Mesenchymal stem cell (in vitro differentiated cells and primary cell): ENCODE data around the gene STK10. TPM values are rescaled to one million over a fixed set of nuclear protein-coding genes. Genes with fewer than 3 reads are reported as not detected.

ENCODE experiments used
- DNase-seq: peaks from one replicate; pipeline ENCODE4 v3.0.0-alpha.2; 2013
- H2AFZ ChIP-seq: one replicate; pipeline ENCODE4 v1.6.1; 2013; ENCODE audit warnings: low read depth, mild to moderate bottlenecking, control low read depth, inconsistent platforms, low read length, moderate library complexity
- H2AK5ac ChIP-seq: 2 replicates; pipeline ENCODE4 v1.6.1; 2013; ENCODE audit warnings: low read length, moderate library complexity, mild to moderate bottlenecking, inconsistent platforms; ENCODE audit not compliant: severe bottlenecking
- H2BK120ac ChIP-seq: one replicate; pipeline ENCODE4 v1.6.1; 2013; ENCODE audit warnings: low read depth, mild to moderate bottlenecking, inconsistent platforms, low read length, moderate library complexity
- H2BK12ac ChIP-seq, 2 experiments: one replicate each; pipeline ENCODE4 v1.6.1; 2013; ENCODE audit warnings: inconsistent platforms in 2 of 2, low read length in 2 of 2, mild to moderate bottlenecking in 2 of 2, moderate library complexity in 2 of 2, control low read depth in 1 of 2
- H2BK15ac ChIP-seq: one replicate; pipeline ENCODE4 v1.6.1; 2013; ENCODE audit warnings: mild to moderate bottlenecking, low read depth, inconsistent platforms; ENCODE audit not compliant: poor library complexity, severe bottlenecking
- H2BK5ac ChIP-seq: 2 replicates; pipeline ENCODE4 v1.6.1; 2013; ENCODE audit warnings: low read depth, mild to moderate bottlenecking, low read length, control low read depth, inconsistent platforms; ENCODE audit not compliant: poor library complexity, severe bottlenecking
- H3K14ac ChIP-seq, 2 experiments: one replicate each; pipeline ENCODE4 v1.6.1; 2013; ENCODE audit warnings: inconsistent platforms in 2 of 2, low read length in 2 of 2, control low read depth in 1 of 2, mild to moderate bottlenecking in 1 of 2, moderate library complexity in 1 of 2
- H3K18ac ChIP-seq, 2 experiments: one replicate each; pipeline ENCODE4 v1.6.1; 2013; ENCODE audit warnings: inconsistent platforms in 2 of 2, low read length in 2 of 2, control low read depth in 1 of 2, low read depth in 1 of 2, mild to moderate bottlenecking in 1 of 2
- H3K23ac ChIP-seq, 2 experiments: one replicate each; pipeline ENCODE4 v1.6.1; 2013; ENCODE audit warnings: inconsistent platforms in 2 of 2, low read length in 2 of 2, mild to moderate bottlenecking in 2 of 2, moderate library complexity in 2 of 2, control low read depth in 1 of 2
- H3K27ac ChIP-seq: 2 replicates; pipeline ENCODE4 v1.5.1; 2013; ENCODE audit warnings: mild to moderate bottlenecking, moderate library complexity, low read length, control low read depth, inconsistent platforms; ENCODE audit not compliant: poor library complexity, severe bottlenecking
- H3K27me3 ChIP-seq, 2 experiments: 2 replicates each; pipeline versions ENCODE4 v1.6.1 to v1.7.0; 2013; ENCODE audit warnings: low read length in 2 of 2, mild to moderate bottlenecking in 2 of 2, moderate library complexity in 2 of 2, control low read depth in 1 of 2, inconsistent platforms in 1 of 2; ENCODE audit not compliant: control insufficient read depth in 1 of 2, insufficient read depth in 1 of 2
- H3K36me3 ChIP-seq, 2 experiments: 2 replicates each; pipeline versions ENCODE4 v1.6.1 to v1.7.0; 2013; ENCODE audit warnings: low read length in 2 of 2, control low read depth in 1 of 2, inconsistent platforms in 1 of 2, low read depth in 1 of 2, mild to moderate bottlenecking in 1 of 2; ENCODE audit not compliant: insufficient read depth in 2 of 2, control insufficient read depth in 1 of 2
- H3K4ac ChIP-seq, 2 experiments: one replicate each; pipeline ENCODE4 v1.6.1; 2013; ENCODE audit warnings: inconsistent platforms in 2 of 2, low read length in 2 of 2, mild to moderate bottlenecking in 2 of 2, moderate library complexity in 2 of 2, control low read depth in 1 of 2, low read depth in 1 of 2
- H3K4me1 ChIP-seq: 2 replicates; pipeline ENCODE4 v1.6.1; 2013; ENCODE audit warnings: low read depth, low read length, control low read depth; ENCODE audit not compliant: control insufficient read depth, insufficient read depth
- H3K4me2 ChIP-seq: 2 replicates; pipeline ENCODE4 v1.6.1; 2013; ENCODE audit warnings: low read length, mild to moderate bottlenecking, inconsistent platforms; ENCODE audit not compliant: poor library complexity, severe bottlenecking
- H3K4me3 ChIP-seq, 2 experiments: 2 replicates each; pipeline versions ENCODE4 v1.5.1 to v1.7.0; 2013; ENCODE audit warnings: low read length in 2 of 2, mild to moderate bottlenecking in 2 of 2, control low read depth in 1 of 2, low read depth in 1 of 2; ENCODE audit not compliant: insufficient read depth in 1 of 2
- H3K79me1 ChIP-seq: replicated peaks from 2 replicates; pipeline ENCODE4 v1.6.1; 2013; ENCODE audit warnings: mild to moderate bottlenecking, control low read depth, low read length, inconsistent platforms; ENCODE audit not compliant: poor library complexity, severe bottlenecking
- H3K9ac ChIP-seq: 2 replicates; pipeline ENCODE4 v1.7.0; 2013; ENCODE audit warnings: mild to moderate bottlenecking, low read length, moderate library complexity
- H3K9me3 ChIP-seq: 2 replicates; pipeline ENCODE4 v1.7.0; 2013; ENCODE audit warnings: mild to moderate bottlenecking, low read length; ENCODE audit not compliant: control insufficient read depth
- H4K8ac ChIP-seq: one replicate; pipeline ENCODE4 v1.6.1; 2013; ENCODE audit warnings: inconsistent platforms, mild to moderate bottlenecking, low read length, moderate library complexity
- H4K91ac ChIP-seq: one replicate; pipeline ENCODE4 v1.6.1; 2013; ENCODE audit warnings: mild to moderate bottlenecking, low read length, inconsistent platforms
- WGBS: methylation state at CpG from one replicate; pipeline ENCODE4 v1.1.7; 2013; ENCODE audit warnings: mixed read lengths; 5-methylcytosine and 5-hydroxymethylcytosine counted together
- polyA plus RNA-seq, 2 experiments: library from polyadenylated mRNA; stranded (reverse); fragments of 200-250 nt; gene quantifications; one replicate each; pipeline ENCODE4 v1.2.3, GENCODE V29; 2013

The STK10 gene
- polyA plus RNA-seq (2013, experiment 1 of 2): 23.9 TPM
- polyA plus RNA-seq (2013, experiment 2 of 2): 21.2 TPM

DNA sequence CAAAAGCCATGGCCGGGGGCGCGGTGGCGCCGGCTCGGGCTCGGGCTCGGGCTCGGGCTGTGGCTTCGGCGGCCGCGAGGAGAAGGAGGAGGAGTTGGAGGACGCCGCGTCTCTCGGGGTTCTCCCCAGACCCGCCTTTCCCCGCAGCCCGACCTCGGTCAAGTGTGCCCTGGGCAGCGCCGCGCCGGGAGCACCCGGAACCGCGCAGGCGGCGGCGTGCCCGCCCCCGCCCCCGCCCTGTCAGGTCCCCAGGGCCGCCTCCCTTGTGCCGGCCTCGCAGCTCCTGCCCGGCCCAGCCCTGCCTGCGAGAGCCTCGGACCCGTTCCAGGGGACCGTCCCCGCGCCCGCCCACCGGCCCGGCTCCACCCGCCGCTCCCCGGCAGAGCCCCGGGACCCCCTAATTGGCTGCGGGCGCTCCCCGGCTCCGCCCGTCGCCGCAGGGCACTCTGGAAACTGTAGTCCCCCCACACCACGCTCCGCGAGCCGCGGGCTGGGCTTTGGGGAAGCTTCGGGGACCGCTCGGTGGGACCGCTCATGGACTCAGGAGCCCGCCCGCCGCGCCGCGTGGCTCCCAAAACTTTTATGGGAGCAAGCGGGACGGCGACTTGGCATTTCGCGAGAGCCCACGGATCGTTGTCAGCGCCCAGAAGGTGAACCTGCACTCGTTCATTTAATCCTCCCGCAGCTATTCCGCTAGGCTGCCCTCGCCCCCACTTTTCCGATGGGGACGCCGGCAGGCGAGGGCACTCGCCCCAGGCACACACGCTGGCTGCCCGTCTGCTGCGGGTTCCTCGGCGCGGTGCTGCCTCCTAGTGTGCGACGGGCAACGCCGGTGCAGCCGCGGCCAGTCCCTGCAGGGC, at the start of gene STK10:
Gene STK10, minus strand, starts transcription at position 192 of the 860 bp plus-strand sequence. Its CDS starts 182 bp downstream, at position 10.
- Histone ChIP-seq H3K4me1 (peaks cover 19% of the 10 kb centered on the region), H2BK12ac (no peak within 1 kb of the TSS), H3K27me3 (no peaks in the 10 kb centered on the region), H3K4me2 (peak within 1 kb of the TSS; percentile 52), H2AFZ (peak within 1 kb of the TSS; percentile 6), H3K18ac (peak within 1 kb of the TSS; percentile 77 to 90), H2BK15ac (peak within 1 kb of the TSS; percentile 46), H3K4me3 (peak within 1 kb of the TSS; percentile 80 to 84), H2AK5ac (no peak within 1 kb of the TSS), H4K8ac (peak within 1 kb of the TSS; percentile 84), H3K23ac (peak within 1 kb of the TSS; percentile 37 to 70), H2BK120ac (peak within 1 kb of the TSS; percentile 85), H3K14ac (peak within 1 kb of the TSS; percentile 16 to 46), H3K27ac (peak within 1 kb of the TSS; percentile 91), H3K36me3 (peaks cover 3% of the 10 kb centered on the region in 2 experiments), H3K9me3 (no peaks in the 10 kb centered on the region), H4K91ac (peak within 1 kb of the TSS; percentile 67), H3K9ac (peak within 1 kb of the TSS; percentile 86), H3K4ac (peak within 1 kb of the TSS; percentile 80 to 87), H2BK5ac (peak within 1 kb of the TSS; percentile 86), H3K79me1 (peaks cover 1% of the 10 kb centered on the region)
- under 1% methylated on average over 67 of the region's 102 CpGs for WGBS
- DNase-seq: peak; percentile 94

DNA sequence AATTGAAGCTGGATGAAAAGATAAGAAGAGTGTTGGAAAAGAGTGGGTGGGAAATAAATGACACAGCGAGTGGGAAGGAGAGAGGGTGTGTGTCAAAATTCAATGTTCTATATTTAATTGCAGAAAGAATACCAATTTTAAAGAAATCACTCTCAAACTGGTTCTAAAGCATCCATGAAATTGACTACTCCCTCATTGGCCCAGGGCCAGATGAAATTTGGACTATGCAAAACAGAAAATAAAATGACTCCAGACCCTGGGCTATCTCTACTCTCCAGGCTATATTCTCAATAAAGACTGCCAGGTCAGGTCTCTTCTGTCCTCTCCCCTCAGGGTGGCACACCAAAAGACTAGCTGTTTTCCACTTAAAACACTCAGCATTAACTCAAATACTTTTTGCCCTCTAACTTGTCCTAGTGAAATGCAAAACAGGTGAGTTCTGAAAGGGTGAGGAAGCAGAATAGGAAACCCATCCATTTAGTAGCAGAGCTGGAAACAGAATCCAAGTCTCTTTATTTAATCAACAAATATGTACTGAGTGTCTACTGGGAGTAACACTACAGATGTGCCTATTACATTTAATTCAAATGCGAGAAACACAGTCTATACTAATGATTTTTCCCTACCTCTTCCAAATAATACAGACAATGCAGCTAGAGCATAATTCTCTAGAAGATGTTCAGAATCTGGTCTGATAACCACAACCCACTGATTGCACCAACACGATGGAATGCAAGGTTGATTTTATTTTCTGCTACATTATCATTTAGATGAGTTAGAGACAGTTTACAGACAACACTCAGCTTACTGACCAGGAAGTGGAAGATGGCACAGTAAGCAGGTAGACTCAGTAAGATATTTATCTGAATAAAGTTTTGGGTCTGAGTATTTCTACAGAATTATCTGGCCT, 48.1 kb upstream of the STK10 start:
- Histone ChIP-seq H2BK12ac (no peak overlapping the region), H2BK15ac (no peak overlapping the region), H2AFZ (no peak overlapping the region), H3K9me3 (no peaks in the 10 kb centered on the region), H3K27ac (no peak overlapping the region), H3K4me2 (no peak overlapping the region), H4K8ac (no peak overlapping the region), H3K9ac (no peak overlapping the region), H3K4ac (no peak overlapping the region), H2BK5ac (no peak overlapping the region), H3K4me1 (peaks cover 1% of the 10 kb centered on the region), H3K18ac (no peak overlapping the region), H2BK120ac (no peak overlapping the region), H3K36me3 (peaks cover 5 to 28% of the 10 kb centered on the region in 2 experiments), H3K4me3 (no peak overlapping the region), H3K14ac (no peak overlapping the region), H3K79me1 (peaks cover 9% of the 10 kb centered on the region), H3K27me3 (no peaks in the 10 kb centered on the region), H4K91ac (no peak overlapping the region), H3K23ac (no peak overlapping the region), H2AK5ac (no peak overlapping the region)
- WGBS: 91% methylated on average over 1 of the region's 3 CpGs
- no peak for DNase-seq

DNA sequence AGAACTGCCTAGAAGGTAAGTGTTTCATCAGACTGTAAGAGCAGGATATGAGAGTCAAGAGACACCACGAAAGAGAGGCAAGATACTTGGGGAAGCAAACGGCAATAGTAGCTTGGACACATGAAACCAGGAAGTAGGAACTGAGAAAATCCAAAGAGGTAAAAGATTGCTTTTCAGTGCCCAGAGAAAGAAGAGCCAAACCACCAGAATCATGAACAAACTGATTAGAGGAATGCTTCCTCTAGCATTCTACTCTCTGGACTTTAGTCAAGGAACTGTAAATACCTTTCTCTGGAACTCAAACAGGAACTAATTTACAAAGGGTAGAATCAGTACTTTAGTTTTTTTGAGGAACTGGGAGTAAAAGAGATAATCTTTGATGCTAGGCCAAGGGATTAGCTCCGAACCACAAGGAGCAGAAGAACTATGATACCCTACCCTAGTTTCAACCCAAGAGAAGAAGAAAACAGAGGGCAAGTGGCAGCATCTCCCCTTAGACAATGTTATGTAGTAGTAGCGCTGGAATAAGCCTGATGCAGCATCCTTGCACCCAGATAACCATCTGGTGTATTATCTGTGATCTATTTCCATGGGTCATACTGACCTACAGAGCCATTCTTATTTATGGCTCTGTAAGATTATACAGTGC, 47.2 kb upstream of the STK10 start:
- no peak overlapping the region for H3K4me3 ChIP-seq
- peaks cover 11% of the 10 kb centered on the region for H3K79me1 ChIP-seq
- H2BK12ac ChIP-seq: no peak overlapping the region
- peaks cover 1% of the 10 kb centered on the region for H3K4me1 ChIP-seq
- H3K4ac ChIP-seq: no peak overlapping the region
- WGBS: 63% methylated on average over 3 of the region's 4 CpGs
- H2BK5ac ChIP-seq: no peak overlapping the region
- H3K27ac ChIP-seq: no peak overlapping the region
- H3K18ac ChIP-seq: no peak overlapping the region
- H3K36me3 ChIP-seq: peaks cover 5 to 34% of the 10 kb centered on the region in 2 experiments
- H3K23ac ChIP-seq: no peak overlapping the region
- no peak overlapping the region for H2BK120ac ChIP-seq
- H4K91ac ChIP-seq: no peak overlapping the region
- H2BK15ac ChIP-seq: no peak overlapping the region
- no peak overlapping the region for H3K4me2 ChIP-seq
- H2AFZ ChIP-seq: no peak overlapping the region
- H3K14ac ChIP-seq: no peak overlapping the region
- DNase-seq: no peak
- H3K9me3 ChIP-seq: no peaks in the 10 kb centered on the region
- peak overlapping the region; percentile 27 for H3K9ac ChIP-seq
- H4K8ac ChIP-seq: no peak overlapping the region
- no peak overlapping the region for H2AK5ac ChIP-seq
- no peaks in the 10 kb centered on the region for H3K27me3 ChIP-seq
